Iris pigment epithelial cell (primary cell): ENCODE results near the gene PELI3.
A peak's percentile ranks its signal among the peaks of the same experiment; 100 is the strongest.

Experiments used
- DNase-seq: peaks from one replicate; pipeline ENCODE4 v3.0.0-alpha.2; 2011; ENCODE audit warnings: low read depth

The PELI3 gene

DNA sequence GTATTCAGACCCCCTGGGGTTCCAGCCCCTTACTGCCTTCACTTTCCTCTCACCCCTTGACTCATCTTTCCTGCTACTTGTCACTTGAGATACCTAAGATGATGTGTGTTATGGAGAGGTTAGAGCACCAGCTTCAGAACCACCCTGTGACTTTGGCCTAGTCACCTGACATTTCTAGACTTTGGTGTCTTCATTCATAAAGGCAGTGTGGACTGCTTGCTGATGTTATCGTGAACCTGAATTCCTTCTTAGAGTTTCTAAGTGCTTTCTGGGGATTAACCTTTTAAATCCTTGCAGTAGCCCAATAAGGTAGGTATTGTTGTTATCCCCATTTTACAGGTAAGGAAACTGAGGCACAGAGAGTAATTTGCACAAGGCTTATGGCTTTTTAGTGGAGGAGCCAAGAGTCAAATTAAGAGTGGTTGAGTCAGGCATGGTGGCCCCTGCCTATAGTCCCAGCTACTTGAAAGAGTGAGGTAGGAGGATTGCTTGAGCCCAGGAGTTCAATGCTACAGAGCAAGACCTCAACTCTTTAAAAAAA lies 38.6 kb downstream of the PELI3 start:
- DNase-seq, result no peak

GRCh38 chr11:66509131-66509561 lies 42.4 kb downstream of the PELI3 start:
- no peak for DNase-seq

DNA sequence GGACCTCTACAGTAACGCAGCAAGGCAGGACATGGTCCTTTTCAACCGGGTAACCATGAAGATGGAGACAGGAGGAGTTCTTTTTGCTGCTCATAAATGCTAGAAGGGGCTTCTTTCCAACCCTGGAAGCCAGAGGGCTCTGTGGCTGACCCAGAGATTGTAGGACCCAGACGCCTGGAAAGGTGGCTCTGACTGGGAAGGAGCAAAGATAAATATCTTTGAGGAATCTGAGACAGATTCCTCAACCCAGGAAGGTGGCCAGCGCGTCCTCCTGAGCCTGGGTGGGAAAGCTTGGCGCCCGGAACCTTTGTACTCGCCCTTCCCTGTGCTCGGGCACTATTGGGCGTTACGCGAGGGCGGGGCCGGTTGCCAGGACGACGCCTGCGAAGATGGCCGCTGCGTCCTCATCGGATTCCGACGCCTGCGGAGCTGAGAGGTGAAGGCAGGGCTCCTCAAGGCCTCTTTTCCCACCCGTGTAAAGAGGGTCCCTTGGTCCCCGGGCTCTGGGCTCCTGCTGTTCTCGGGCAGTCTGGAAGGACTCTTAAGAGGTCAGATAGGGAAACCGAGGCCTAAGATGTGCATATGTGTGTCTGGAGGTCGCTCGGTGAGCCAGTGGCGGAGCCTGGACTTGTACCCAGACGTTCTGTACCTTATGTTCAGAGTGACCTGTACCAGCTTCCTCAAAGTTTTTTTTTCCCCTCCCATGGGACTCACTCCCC lies 43.7 kb downstream of the PELI3 start, which contains the start of gene BBS1:
TSS of gene BBS1 (plus strand) at position 365 of the 719 bp plus-strand sequence. CDS start at position 390, 25 bp downstream.
- peak; percentile 79 for DNase-seq

- no peak for DNase-seq
These were observed 44.3 kb downstream of the PELI3 start for GRCh38 chr11:66510990-66511339.

DNA sequence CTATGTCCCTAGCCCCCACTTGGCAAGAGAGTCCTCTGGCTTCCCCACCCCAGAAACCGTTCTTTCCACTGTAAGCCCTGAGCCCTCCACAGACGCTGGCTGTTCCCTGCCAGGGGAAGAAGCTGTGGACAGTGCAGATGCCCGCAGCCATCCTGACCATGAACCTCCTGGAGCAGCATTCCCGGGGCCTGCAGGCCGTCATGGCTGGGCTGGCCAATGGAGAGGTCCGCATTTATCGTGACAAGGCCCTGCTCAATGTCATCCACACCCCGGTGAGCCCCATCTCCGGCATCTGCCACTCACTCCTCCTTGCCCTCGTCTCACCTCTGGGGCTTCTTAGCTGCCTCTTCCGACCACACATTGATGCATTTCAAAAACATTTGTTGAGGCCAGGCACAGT lies 56.9 kb downstream of the PELI3 start:
- DNase-seq, result no peak

DNA sequence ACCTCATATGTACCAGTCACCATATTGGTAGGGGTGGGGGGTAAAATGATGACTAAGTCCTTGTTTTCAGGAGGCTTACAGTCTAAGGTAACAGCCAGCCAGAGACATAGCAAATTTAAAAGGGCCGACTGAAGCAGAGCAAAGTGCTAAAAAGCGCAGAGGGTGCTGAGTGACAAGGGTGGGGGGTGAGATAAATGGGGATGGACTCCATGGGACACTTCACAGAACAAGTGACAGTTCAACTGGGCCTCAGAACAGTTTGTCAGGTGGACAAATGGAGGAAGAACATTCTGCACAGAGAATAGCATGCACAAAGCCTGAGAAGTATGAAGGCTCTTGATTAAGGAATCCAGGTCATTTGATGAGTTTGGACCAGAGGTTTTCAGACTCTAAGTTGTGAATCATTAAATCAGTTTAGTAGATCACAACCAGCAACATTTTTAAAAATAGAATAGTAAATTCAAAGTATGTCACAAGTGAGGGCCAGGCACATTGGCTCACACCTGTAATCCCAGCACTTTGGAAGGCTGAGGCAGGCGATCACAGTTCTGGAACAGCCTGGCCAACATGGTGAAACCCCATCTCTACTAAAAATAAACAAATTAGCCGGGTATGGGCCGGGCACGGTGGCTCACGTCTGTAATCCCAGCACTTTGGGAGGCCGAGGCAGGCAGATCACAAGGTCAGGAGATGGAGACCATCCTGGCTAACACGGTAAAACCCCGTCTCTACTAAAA lies 57.8 kb downstream of the PELI3 start:
- no peak for DNase-seq
